Endodermal cell (in vitro differentiated cells): ENCODE measurements around the gene WWP2. TPM values are rescaled to one million over a fixed set of nuclear protein-coding genes. Genes with fewer than 3 reads are reported as not detected.

Experiments
- DNase-seq: peaks from one replicate; pipeline ENCODE4 v3.0.0-alpha.2; 2017
- H3K27ac ChIP-seq: 2 replicates; pipeline ENCODE4 v1.5.1; 2013; ENCODE audit warnings: mild to moderate bottlenecking, low read depth, low read length, moderate library complexity
- H3K27me3 ChIP-seq: 2 replicates; pipeline ENCODE4 v1.6.1; 2013; ENCODE audit warnings: mild to moderate bottlenecking, low read length, moderate library complexity; ENCODE audit not compliant: insufficient read depth, control insufficient read depth, poor library complexity, severe bottlenecking
- H3K36me3 ChIP-seq: 2 replicates; pipeline ENCODE4 v1.7.0; 2013; ENCODE audit warnings: mild to moderate bottlenecking, low read length, moderate library complexity; ENCODE audit not compliant: control insufficient read depth, insufficient read depth
- H3K4me1 ChIP-seq: one replicate; pipeline ENCODE4 v1.7.0; 2013; ENCODE audit warnings: low read length; ENCODE audit not compliant: control insufficient read depth, insufficient read depth
- H3K4me3 ChIP-seq: 2 replicates; pipeline ENCODE4 v1.5.1; 2013; ENCODE audit warnings: mild to moderate bottlenecking, low read length, moderate library complexity
- H3K9ac ChIP-seq: 2 replicates; pipeline ENCODE4 v1.6.1; 2013; ENCODE audit warnings: mild to moderate bottlenecking, low read length, moderate library complexity; ENCODE audit not compliant: poor library complexity, severe bottlenecking; ENCODE audit errors: extremely low read depth
- H3K9me3 ChIP-seq: 2 replicates; pipeline ENCODE4 v1.6.1; 2013; ENCODE audit warnings: mild to moderate bottlenecking, low read length, moderate library complexity; ENCODE audit not compliant: control insufficient read depth
- H3K27ac Mint-ChIP-seq: 2 replicates; pipeline ENCODE4 v1.8.0; 2020; ENCODE audit warnings: mixed read lengths
- H3K27me3 Mint-ChIP-seq: 2 replicates; pipeline ENCODE4 v1.8.0; 2021; ENCODE audit warnings: mild to moderate bottlenecking, mixed read lengths; ENCODE audit not compliant: insufficient read depth
- H3K36me3 Mint-ChIP-seq: 2 replicates; pipeline ENCODE4 v1.8.0; 2020; ENCODE audit warnings: low read depth, mixed read lengths
- H3K4me1 Mint-ChIP-seq: 2 replicates; pipeline ENCODE4 v1.8.0; 2020; ENCODE audit warnings: mixed read lengths
- H3K4me3 Mint-ChIP-seq: 2 replicates; pipeline ENCODE4 v1.8.0; 2020; ENCODE audit warnings: mild to moderate bottlenecking, moderate library complexity, mixed read lengths
- H3K9me3 Mint-ChIP-seq: 2 replicates; pipeline ENCODE4 v1.8.0; 2020; ENCODE audit warnings: mild to moderate bottlenecking, mixed read lengths
- CTCF ChIP-seq: fragments of 200-600 bp; sonication (generic); conservative IDR thresholded peaks from 2 replicates; pipeline ENCODE4 v1.5.0; 2021; ENCODE audit warnings: antibody characterized with exemption, mild to moderate bottlenecking
- WGBS, 2 experiments: methylation state at CpG; one replicate each; pipeline versions ENCODE4 v1.1.5 to v1.1.7; 2013; ENCODE audit warnings: missing lambda C conversion rate in 2 of 2, mixed read lengths in 1 of 2; ENCODE audit not compliant: insufficient coverage in 1 of 2, insufficient read length in 1 of 2; 5-methylcytosine and 5-hydroxymethylcytosine counted together
- total RNA-seq, 2 donors: library from RNA; stranded (reverse); fragmentation: NEBNext Ultra II Directional in 1 of 2; extraction: Animal tissue kit (Norgen Biotek cat#: 25700) in 1 of 2; gene quantifications; 2 replicates in 1 of 2; 3 replicates in 1 of 2; pipeline ENCODE4 v1.2.1, GENCODE V29; 2021

The WWP2 gene
- total RNA-seq, 2 donors from 2014 or later: 42.3 to 50.0 TPM

GRCh38 chr16:69834807-69835466 is 72.8 kb downstream of the WWP2 start:
- Mint-ChIP-seq H3K4me1 (peaks cover 22% of the 10 kb centered on the region), H3K27me3 (no peaks in the 10 kb centered on the region), H3K36me3 (peaks cover 3% of the 10 kb centered on the region), H3K9me3 (no peaks in the 10 kb centered on the region), H3K4me3 (no peak overlapping the region), H3K27ac (no peak overlapping the region)
- DNase-seq: no peak
- H3K4me3 ChIP-seq: no peak overlapping the region
- H3K9ac ChIP-seq: no peak overlapping the region
- H3K36me3 ChIP-seq: no peaks in the 10 kb centered on the region
- 94 to 100% methylated on average over 3 to 7 of the region's 7 CpGs for WGBS, 2 experiments
- no peak for TF ChIP-seq CTCF
- H3K4me1 ChIP-seq: no peaks in the 10 kb centered on the region
- H3K27me3 ChIP-seq: no peaks in the 10 kb centered on the region
- H3K27ac ChIP-seq: no peak overlapping the region
- H3K9me3 ChIP-seq: no peaks in the 10 kb centered on the region

DNA sequence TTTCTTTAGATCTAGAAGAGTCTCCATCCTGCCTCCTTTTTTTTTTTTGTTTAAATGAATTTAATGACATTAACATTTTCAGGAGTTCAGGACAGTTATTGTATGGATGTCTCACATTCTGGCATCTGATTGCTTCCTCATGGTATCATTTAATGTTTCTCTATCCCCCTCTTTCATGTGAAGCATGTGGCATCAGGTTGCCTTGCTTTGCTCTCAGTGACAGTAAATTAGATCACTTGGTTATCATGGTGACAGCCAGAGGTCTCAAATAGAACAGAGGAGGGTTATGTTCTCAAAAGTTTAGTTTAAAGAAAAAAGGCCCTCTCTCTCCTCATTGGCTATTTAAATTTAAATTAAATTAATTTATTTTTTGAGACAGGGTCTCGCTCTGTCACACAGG is 74.1 kb downstream of the WWP2 start:
- TF ChIP-seq CTCF: no peak
- no peak overlapping the region for H3K4me3 Mint-ChIP-seq
- 94% methylated on average over 1 of the region's 1 CpG; no CpG with 5 or more reads in 1 of the 2 experiments for WGBS, 2 experiments
- peaks cover 26% of the 10 kb centered on the region for H3K4me1 Mint-ChIP-seq
- H3K27me3 ChIP-seq: no peaks in the 10 kb centered on the region
- H3K9me3 Mint-ChIP-seq: no peaks in the 10 kb centered on the region
- H3K27me3 Mint-ChIP-seq: no peaks in the 10 kb centered on the region
- H3K36me3 Mint-ChIP-seq: peaks cover 13% of the 10 kb centered on the region
- H3K36me3 ChIP-seq: peaks cover 6% of the 10 kb centered on the region
- H3K9ac ChIP-seq: no peak overlapping the region
- no peak overlapping the region for H3K27ac Mint-ChIP-seq
- H3K9me3 ChIP-seq: no peaks in the 10 kb centered on the region
- H3K4me1 ChIP-seq: peaks cover 7% of the 10 kb centered on the region
- DNase-seq: no peak
- H3K4me3 ChIP-seq: no peak overlapping the region
- no peak overlapping the region for H3K27ac ChIP-seq

DNA sequence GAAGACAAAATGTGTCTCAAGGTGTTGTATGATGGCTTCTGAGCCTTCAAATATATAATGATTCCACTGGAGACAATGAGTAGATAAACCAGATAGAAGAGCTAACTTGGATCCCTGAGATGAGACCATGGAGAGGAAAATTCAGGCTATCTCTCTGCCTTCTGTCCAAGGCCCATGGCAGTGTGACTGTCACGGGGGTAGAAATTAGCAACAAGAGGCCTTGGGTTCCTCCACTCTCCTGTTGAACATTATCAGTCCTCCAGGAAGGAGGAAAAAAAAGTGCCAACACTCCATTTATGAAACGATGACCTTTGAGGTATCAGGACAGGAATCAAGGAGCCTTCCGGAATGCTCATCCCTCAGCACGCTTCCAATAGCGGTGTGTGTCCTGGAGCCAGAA is 75.2 kb downstream of the WWP2 start:
- Histone ChIP-seq H3K36me3 (peaks cover 8% of the 10 kb centered on the region), H3K9ac (no peak overlapping the region), H3K27ac (no peak overlapping the region), H3K4me1 (peaks cover 12% of the 10 kb centered on the region), H3K27me3 (no peaks in the 10 kb centered on the region), H3K9me3 (no peaks in the 10 kb centered on the region), H3K4me3 (no peak overlapping the region)
- Mint-ChIP-seq H3K4me3 (no peak overlapping the region), H3K27me3 (no peaks in the 10 kb centered on the region), H3K4me1 (peaks cover 34% of the 10 kb centered on the region), H3K9me3 (no peaks in the 10 kb centered on the region), H3K27ac (no peak overlapping the region), H3K36me3 (peaks cover 19% of the 10 kb centered on the region)
- 95 to 96% methylated on average over 5 of the region's 5 CpGs for WGBS, 2 experiments
- DNase-seq: no peak
- TF ChIP-seq CTCF: no peak
